Measurements from ENCODE around the gene BCL11B.

DNA sequence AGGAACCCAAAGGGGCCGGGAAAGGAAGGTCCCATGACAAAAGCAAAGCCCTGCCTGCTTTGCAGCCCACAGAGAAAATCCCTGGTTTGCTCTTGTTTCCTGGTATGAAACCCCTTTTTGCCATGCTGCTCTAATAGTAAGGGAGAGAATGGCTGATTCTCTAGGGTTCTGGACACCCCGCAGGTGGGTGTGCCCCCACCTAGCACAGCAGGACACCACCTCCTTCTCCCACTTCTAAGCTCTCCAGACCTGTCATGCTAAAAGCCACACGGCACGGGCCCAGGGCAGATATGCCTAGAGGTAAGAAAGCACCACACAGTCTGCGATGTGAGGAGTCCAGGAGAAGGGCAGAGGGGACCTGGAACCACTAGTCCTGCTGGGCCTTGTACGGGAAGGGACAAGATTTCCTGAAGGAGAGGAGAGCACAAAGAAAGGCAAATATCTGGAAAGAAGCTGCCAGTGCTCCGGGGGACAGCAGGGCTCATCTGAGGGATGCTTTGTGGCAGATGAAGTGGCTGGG lies 113.3 kb downstream of the BCL11B start:
- no peak for TF ChIP-seq GABPA (IDR thresholded peaks at IDR 0.05 in 1 of 2, conservative IDR thresholded peaks at IDR 0.05 in 1 of 2)
- TF ChIP-seq, protein P1, sequence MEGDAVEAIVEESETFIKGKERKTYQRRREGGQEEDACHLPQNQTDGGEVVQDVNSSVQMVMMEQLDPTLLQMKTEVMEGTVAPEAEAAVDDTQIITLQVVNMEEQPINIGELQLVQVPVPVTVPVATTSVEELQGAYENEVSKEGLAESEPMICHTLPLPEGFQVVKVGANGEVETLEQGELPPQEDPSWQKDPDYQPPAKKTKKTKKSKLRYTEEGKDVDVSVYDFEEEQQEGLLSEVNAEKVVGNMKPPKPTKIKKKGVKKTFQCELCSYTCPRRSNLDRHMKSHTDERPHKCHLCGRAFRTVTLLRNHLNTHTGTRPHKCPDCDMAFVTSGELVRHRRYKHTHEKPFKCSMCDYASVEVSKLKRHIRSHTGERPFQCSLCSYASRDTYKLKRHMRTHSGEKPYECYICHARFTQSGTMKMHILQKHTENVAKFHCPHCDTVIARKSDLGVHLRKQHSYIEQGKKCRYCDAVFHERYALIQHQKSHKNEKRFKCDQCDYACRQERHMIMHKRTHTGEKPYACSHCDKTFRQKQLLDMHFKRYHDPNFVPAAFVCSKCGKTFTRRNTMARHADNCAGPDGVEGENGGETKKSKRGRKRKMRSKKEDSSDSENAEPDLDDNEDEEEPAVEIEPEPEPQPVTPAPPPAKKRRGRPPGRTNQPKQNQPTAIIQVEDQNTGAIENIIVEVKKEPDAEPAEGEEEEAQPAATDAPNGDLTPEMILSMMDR (IDR thresholded peaks at IDR 0.05; ENCODE audit: low read depth, low read length, missing input control) = no peak
- TF ChIP-seq, protein P2, sequence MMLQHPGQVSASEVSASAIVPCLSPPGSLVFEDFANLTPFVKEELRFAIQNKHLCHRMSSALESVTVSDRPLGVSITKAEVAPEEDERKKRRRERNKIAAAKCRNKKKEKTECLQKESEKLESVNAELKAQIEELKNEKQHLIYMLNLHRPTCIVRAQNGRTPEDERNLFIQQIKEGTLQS (IDR thresholded peaks at IDR 0.05) = no peak
- no peak for TF ChIP-seq NR2F2 (IDR thresholded peaks at IDR 0.05)
- TF ChIP-seq, protein P3, sequence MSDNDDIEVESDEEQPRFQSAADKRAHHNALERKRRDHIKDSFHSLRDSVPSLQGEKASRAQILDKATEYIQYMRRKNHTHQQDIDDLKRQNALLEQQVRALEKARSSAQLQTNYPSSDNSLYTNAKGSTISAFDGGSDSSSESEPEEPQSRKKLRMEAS (IDR thresholded peaks at IDR 0.05) = no peak
- TF ChIP-seq FOXA2 (IDR thresholded peaks at IDR 0.05) = no peak

All from liver (tissue), 3 donors.